ENCODE data around the gene KCNH1. TPM values are rescaled to one million over a fixed set of nuclear protein-coding genes. Genes with fewer than 3 reads are reported as not detected.

The KCNH1 gene
- total RNA-seq, 1 experiment from 2014 or later, result not detected

- no peak overlapping the region for H3K27ac Mint-ChIP-seq (ENCODE audit: unreplicated experiment)
- no peaks in the 10 kb centered on the region for H3K4me1 ChIP-seq
- CTCF ChIA-PET, result no interaction called here
- POLR2A ChIA-PET, result no interaction called here
- H3K4me3 ChIP-seq (ENCODE audit: low read depth, low read length), result no peak overlapping the region
- no peaks in the 10 kb centered on the region for H3K36me3 ChIP-seq (ENCODE audit: control insufficient read depth, insufficient read depth, low read length)
- intact Hi-C loops (cut with micrococcal nuclease; ENCODE audit: unreplicated experiment), result no loop called here
- H3K27me3 Mint-ChIP-seq (ENCODE audit: insufficient read depth, unreplicated experiment), result peaks cover 14% of the 10 kb centered on the region
- no peaks in the 10 kb centered on the region for H3K9me3 Mint-ChIP-seq (ENCODE audit: unreplicated experiment)
- TF ChIP-seq CTCF (IDR thresholded peaks at IDR 0.05; ENCODE audit: insufficient read depth in 1 of 2, low read depth in 1 of 2, low read length in 1 of 2, severe bottlenecking in 1 of 2, unreplicated experiment in 1 of 2), result no peak
- DNase-seq, result no peak
- no peaks in the 10 kb centered on the region for H3K9me3 ChIP-seq
- no TSS peak for BruUV-seq (replicated peaks)
- H3K4me3 Mint-ChIP-seq (ENCODE audit: unreplicated experiment), result no peak overlapping the region
- no peaks in the 10 kb centered on the region for H3K4me1 Mint-ChIP-seq (ENCODE audit: low read depth, unreplicated experiment)
- H3K27me3 ChIP-seq (replicated peaks; ENCODE audit: control insufficient read depth, insufficient read depth, low read length), result no peaks in the 10 kb centered on the region
- H3K36me3 Mint-ChIP-seq (ENCODE audit: insufficient read depth, unreplicated experiment), result no peaks in the 10 kb centered on the region
Measured at GRCh38 chr1:210800301-210800700, 333.6 kb downstream of the KCNH1 start.

GRCh38 chr1:210797422-210797821 is 336.5 kb downstream of the KCNH1 start:
- Mint-ChIP-seq H3K4me3 (ENCODE audit: unreplicated experiment) (no peak overlapping the region), H3K9me3 (ENCODE audit: unreplicated experiment) (peaks cover 2% of the 10 kb centered on the region), H3K4me1 (ENCODE audit: low read depth, unreplicated experiment) (peaks cover 4% of the 10 kb centered on the region), H3K27ac (ENCODE audit: unreplicated experiment) (no peak overlapping the region), H3K27me3 (ENCODE audit: insufficient read depth, unreplicated experiment) (peaks cover 10% of the 10 kb centered on the region), H3K36me3 (ENCODE audit: insufficient read depth, unreplicated experiment) (no peaks in the 10 kb centered on the region)
- POLR2A ChIA-PET, result no interaction called here
- Histone ChIP-seq H3K9me3 (no peaks in the 10 kb centered on the region), H3K36me3 (ENCODE audit: control insufficient read depth, insufficient read depth, low read length) (no peaks in the 10 kb centered on the region), H3K4me3 (ENCODE audit: low read depth, low read length) (no peak overlapping the region), H3K4me1 (peaks cover 11% of the 10 kb centered on the region), H3K27me3 (replicated peaks; ENCODE audit: control insufficient read depth, insufficient read depth, low read length) (no peaks in the 10 kb centered on the region)
- no TSS peak for BruUV-seq (replicated peaks)
- DNase-seq, result no peak
- intact Hi-C loops (cut with micrococcal nuclease; ENCODE audit: unreplicated experiment), result no loop called here
- TF ChIP-seq CTCF (IDR thresholded peaks at IDR 0.05; ENCODE audit: insufficient read depth in 1 of 2, low read depth in 1 of 2, low read length in 1 of 2, severe bottlenecking in 1 of 2, unreplicated experiment in 1 of 2), result no peak
- CTCF ChIA-PET, result no interaction called here

GRCh38 chr1:210796421-210796820 is 337.5 kb downstream of the KCNH1 start:
- no peak for DNase-seq
- ChIA-PET POLR2A (no interaction called here), CTCF (no interaction called here)
- no TSS peak for BruUV-seq (replicated peaks)
- peaks cover 12% of the 10 kb centered on the region for H3K9me3 Mint-ChIP-seq (ENCODE audit: unreplicated experiment)
- H3K4me1 Mint-ChIP-seq (ENCODE audit: low read depth, unreplicated experiment), result peaks cover 11% of the 10 kb centered on the region
- intact Hi-C loops (cut with micrococcal nuclease; ENCODE audit: unreplicated experiment), result no loop called here
- H3K36me3 Mint-ChIP-seq (ENCODE audit: insufficient read depth, unreplicated experiment), result no peaks in the 10 kb centered on the region
- H3K4me1 ChIP-seq, result peaks cover 18% of the 10 kb centered on the region
- no peak for TF ChIP-seq CTCF (IDR thresholded peaks at IDR 0.05; ENCODE audit: insufficient read depth in 1 of 2, low read depth in 1 of 2, low read length in 1 of 2, severe bottlenecking in 1 of 2, unreplicated experiment in 1 of 2)
- no peaks in the 10 kb centered on the region for H3K9me3 ChIP-seq
- no peak overlapping the region for H3K4me3 ChIP-seq (ENCODE audit: low read depth, low read length)
- peaks cover 9% of the 10 kb centered on the region for H3K27me3 Mint-ChIP-seq (ENCODE audit: insufficient read depth, unreplicated experiment)
- no peak overlapping the region for H3K27ac Mint-ChIP-seq (ENCODE audit: unreplicated experiment)
- H3K27me3 ChIP-seq (replicated peaks; ENCODE audit: control insufficient read depth, insufficient read depth, low read length), result no peaks in the 10 kb centered on the region
- no peak overlapping the region for H3K4me3 Mint-ChIP-seq (ENCODE audit: unreplicated experiment)
- no peaks in the 10 kb centered on the region for H3K36me3 ChIP-seq (ENCODE audit: control insufficient read depth, insufficient read depth, low read length)
